Measurements from ENCODE around the gene SLC18A3.

Gene SLC18A3

DNA sequence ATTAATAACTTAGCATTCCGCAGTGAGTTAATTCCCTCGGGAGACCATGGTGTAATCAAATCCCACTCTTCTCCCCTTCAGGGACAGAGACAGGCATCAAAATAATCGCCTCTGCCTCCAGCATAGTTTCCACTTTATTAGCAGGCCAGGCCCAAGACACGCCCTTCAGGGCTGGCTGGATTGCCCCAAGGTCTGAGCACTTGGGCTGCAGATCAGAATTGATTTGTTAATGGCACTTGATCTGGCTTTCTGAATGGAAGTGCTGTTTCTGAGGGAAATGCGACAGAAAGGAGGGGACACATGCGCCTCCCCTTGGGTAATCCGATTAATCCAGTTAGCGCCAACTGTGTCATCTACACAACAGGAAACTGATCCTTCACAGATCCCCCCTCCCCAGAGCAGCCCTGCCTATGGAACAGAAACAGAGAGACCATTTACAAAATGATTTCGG is 19.3 kb downstream of the SLC18A3 start:
- no peak for DNase-seq

DNA sequence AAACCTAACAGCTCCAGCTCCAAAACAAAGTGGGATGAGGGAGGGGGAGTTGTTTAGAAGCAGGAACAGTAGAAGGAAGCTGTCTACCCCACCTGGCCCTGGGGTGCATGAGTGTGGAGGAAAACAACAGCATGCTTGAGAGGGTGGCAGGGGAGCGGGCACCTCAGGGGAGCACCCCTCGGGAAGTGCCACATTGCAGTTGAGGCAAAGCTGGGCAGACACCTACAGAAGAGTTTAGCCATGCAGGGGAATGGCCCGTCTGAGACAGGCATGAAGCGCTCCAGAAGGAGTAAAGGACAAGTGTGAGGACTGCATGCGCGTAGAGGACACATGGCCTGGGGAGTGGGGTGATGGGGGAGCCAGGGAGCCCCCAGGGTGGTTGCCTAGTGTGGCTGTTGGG is 21.9 kb downstream of the SLC18A3 start:
- DNase-seq, result no peak

DNA sequence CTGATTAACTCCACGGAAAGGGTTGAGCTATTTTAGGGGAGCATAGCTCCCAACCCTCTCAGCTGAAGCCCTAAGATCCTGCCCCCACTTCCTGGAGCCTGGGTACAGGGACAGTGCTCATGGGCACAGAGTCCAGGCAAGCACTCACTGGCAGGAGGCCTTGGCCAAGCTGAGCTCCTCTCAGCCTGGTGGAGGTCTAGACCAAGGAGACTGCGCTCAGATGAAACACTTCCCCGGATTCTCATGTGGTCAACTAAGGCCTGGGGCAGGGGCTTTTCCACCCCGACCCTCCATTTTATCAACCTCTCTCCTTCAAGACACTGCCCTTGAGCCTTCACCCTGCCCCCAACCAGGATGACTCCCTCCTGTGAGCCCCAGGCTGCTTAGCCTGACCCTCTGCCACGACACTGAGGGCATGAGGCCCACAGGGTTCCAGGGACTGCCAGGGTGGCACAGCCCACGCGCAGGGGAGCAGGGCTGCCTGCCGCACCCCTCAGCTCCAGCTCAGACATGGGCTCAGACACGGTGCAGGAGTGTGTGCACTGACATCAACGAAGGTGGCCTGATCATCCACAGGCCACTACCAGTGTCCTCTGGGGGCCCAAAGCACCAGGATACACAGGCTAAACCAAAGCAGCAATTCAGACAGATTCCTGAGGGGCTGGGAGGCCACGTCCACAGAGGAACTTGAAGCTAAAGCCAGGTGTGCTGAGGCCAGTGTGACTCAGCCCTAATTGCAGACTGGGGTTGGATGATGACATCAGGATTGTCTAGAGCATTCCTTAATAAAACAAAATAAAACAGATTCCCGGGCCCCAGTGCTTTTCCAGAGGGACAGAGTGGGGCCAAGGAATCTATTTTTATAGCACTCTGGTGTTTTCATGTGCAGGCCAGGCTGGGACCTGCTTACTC is 22.6 kb downstream of the SLC18A3 start:
- no peak for DNase-seq

DNA sequence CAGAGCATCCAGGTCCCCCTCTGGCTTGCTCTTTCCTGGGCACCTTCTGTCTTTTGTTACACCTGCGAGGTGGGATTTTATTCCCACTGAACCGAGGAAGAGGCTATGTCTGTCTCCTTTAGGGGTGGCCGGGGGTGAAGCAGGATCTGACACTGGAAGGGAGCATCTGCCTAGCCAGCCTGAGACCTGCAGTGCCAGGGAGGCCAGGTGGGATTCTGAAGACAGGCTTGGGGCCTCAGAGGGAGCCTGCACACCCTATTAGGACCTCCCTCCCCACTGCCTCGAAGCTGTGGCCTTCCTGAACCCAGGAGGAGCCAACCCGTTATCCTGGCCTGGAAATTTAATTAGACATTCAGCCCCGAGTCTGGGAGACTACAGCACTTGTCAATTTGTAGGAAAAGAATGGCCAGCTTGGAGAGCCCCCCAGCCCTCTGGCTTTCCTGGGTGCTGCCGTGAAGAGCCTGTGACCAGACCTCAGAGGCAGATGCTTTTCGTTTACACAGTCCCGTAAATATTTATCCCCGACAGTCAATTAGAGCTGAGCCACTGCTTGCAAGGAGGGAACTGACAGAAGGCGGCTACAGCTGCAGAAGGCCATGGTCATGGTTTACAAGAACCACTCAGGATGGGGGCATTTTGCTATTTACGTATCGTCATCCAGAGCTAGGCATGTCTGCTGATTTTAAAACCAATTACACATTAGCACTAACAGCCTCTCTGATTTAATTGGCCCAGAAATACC is 23.4 kb downstream of the SLC18A3 start:
- DNase-seq, result no peak

DNA sequence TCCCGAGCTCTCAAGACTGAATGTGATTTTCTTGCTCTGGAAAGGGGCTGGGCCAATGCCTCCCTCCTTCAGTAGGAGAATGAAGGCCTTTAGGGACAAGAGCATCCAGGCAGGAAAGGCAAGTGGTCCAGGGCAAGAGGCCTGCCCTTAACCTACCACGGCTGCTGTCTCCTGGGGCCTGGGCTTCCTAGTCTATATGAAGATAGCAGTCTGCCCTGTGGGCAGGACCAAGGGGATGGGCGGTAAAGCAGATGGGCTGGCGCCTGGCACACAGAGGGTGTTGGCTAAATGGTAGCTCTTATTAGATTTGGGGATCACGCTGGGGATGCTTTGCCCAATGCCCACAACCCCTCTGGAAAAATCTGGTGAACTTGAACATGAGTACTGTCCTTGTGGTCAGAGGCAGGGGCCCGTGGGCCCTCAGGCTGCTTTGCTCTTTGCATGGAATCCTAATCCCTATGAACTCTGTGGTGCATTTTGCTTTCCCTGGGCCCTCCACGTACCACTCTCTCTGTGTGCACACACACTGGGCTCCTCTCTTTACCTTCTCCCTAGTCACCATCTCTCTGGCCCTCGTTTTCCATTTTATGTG is 24.1 kb downstream of the SLC18A3 start:
- no peak for DNase-seq

DNA sequence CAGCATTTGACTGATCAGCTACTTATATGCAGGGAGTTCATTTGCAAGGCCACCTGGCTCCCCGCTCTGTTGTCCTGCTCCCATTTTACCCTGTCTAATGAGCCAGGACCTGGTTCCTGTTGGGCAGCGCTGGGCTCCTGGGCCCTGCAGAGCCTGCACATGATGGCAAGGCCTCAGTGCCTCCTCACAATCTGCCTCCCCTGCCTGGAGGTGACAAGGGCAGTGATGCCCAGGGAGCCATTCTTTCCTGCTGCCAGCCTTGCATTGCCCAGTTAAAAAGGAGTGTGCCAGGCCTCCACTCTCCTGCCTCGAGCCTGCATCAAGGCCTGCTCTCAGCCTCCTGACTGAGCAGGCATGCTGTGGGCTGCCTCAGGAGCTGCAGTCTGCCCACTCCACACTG is 32.2 kb downstream of the SLC18A3 start:
- DNase-seq, result no peak

DNA sequence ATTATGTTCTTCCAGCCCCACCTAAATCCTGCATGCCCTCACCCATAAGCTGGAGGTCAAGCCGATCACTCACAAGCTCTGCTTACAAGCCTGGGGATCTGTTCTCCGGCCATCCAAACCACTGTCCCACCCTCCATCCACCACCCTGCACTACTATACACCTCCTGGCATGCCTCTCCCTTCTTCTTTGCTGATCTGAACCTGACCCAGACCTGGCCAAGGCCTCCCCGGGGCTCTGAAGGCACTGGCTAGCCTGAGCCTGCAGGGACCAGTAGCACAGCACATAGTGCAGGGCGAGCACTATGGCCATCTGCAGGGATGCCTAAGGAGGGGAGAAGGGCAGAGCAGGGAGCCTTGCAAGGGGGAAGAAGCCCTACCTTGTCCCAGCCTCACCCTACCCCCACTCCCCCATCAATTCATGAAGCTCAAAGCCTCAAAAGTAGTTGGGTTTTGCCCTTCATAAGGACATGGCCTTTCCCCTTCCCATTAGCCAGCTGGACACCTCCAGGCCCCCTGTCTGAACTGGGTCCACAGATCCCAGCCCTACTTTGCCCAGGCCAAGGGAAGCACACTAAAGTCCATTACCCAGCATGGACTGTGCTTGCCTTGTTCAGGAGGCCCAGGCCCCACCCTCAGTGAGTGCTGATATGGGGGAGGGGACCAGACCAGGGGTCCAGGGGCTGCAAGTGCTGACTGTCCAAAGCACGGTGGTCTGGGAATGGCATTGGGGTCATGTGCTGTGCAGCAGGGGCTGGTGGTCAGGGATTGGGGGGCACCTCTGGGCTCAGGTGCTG is 33.3 kb downstream of the SLC18A3 start:
- DNase-seq, result no peak

DNA sequence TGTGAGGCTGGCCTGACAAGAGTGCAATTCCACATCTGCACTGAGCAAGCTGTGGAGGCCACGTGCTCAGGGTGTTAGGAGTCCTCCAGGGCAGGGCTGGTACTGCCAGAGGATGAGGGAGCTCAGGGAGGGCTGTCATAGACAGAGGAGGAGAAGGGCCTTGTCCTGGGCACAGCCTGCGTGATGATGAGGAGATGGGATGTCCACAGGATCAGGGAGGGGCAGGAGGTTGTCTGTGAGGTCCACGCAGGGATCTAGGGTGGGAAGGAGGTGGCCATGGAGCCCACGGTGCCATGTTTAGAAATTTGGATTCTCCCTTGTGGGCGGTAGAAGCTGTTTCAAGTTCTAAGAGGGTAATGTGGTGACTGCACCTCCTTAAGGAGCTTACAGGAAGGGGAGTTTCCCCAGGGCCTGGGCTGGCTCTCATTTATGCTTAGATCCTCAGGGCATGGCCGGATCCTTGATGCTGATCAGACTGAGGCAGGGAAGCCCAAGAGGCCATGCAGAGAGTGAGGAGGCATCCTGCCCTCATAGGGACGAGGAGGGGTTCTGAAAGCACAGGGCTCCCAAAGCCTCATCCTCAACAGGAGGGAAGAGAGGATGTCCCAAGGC is 34.0 kb downstream of the SLC18A3 start:
- no peak for DNase-seq

DNA sequence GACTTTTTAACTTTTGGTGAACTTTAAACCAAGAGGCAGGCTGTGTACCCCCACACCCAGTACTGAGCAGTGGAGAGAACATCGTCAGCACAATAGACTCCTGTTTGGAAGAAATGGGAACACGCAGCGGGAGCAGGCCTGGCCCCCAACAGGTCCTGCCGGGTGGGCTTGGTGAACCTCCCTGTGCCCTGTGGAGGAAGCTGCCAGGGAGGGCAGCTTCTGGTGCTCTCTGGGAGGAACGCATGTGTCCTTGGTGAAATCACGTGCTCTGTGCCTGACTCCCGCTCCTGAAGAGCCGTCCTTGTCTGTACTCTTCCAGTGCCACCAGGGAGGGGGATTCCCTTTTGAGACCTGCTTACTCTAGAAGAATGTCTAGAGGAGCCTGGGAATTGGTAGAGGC is 35.3 kb downstream of the SLC18A3 start:
- no peak for DNase-seq

DNA sequence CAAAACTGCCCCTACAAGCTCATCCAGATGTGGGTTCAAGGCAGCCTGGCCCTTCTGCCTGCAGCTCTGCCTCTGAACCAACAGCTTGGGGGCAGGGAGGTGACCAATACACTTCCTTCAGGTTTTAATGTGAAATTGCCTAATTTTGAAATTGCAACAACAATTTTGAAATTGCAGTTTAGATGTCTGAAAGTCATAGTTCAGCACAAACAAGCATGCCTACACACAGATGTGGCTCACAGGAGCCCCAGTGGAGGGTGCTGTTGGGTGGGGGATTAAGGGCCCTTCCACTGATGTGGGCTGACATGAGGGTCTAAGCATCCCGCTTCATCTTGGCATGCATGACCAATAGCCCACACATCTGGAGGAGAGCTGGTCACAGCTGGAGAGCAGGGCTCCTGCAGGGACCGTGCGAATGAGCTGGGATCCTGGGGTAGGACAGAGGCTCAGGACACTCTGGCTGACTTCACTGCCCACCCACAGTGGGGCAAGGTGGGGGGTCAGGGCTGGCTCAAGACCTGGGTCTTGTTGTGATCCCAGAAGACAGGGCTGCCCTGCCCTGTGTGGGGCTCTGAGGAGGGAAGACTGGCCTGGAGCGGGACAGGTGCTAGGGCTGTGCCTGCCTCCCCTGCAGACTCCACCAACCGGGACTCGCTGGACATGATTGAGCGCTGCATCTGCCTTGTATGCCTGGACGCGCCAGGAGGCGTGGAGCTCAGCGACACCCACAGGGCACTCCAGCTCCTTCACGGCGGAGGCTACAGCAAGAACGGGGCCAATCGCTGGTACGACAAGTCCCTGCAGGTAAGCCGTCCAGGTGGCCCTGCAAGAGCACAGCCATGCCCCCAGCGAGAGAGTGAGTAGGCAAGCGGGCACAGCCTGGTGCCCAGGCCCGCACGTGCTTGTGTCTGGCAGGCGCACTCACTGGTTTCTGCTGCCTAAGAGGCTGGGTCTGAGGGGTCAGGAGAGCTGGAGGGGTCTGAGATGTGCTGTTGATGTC is 36.1 kb downstream of the SLC18A3 start:
- DNase-seq, result no peak

DNA sequence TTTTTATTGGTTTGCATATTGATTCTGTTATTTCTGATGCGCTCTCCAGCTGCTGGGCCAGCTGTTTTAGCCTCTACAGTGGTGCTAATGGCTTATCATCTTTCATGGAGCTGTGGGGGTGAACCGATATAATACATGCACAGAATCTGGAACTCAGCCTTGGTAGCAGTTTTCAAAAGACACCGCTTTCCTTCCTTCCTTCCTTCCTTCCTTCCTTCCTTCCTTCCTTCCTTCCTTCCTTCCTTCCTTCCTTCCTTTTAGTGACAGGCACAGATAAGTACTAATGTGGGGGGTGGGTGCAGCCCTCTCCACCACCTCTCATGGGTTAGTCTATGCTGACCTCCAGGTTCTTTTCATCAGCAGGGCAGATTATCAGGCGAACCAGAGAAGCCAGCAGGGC is 37.4 kb downstream of the SLC18A3 start:
- no peak for DNase-seq

DNA sequence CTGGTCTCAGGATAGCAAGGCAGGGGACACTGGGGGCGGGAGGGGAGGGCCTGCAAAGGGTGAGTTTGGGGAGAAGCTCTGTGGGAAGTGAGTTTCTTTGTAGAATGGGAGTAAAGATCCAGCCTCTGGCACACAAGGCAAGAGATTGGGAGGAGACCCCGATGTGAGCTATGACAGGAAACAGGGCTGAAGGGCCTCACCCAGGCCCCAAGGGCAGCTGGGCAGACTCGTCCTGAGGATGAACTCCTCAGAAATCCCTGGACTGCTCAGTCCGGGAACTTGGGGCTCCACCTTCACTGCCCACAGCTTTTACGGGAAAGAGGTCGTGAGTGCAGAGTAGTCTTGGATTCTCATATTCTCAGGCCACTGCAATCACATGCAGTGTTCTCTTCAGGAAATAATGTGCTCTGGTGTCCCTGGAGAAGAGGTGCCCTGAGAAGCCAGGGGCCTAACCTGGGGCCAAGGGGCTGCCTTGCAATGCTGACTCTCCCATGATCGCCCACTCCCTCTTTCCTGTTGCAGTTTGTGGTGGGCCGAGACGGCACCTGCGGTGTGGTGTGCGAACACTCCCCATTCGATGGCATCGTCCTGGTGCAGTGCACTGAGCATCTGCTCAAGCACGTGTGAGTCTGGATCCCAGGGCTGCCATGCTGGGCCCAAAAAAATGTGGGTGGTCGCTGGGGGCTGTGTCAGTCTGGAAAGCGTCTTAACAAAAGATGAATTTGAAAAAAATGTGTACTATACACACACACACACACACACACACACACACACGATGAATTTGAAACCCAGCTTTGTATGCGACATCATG is 38.1 kb downstream of the SLC18A3 start:
- no peak for DNase-seq

DNA sequence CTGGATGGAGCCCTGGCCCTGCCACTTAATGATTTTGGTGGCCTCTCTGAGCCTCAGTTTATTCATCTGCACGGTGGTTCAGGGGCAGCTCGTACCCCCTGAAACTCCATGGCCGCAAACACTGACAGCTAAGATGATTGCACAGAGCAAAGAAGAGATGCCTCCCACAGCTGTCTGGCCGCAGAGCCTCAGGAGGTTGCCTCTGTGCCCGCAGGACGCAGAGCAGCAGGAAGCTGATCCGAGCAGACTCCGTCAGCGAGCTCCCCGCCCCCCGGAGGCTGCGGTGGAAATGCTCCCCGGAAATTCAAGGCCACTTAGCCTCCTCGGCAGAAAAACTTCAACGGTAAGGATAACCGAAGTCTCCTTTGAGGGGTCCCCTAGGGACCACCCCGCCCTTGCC is 39.2 kb downstream of the SLC18A3 start:
- no peak for DNase-seq

DNA sequence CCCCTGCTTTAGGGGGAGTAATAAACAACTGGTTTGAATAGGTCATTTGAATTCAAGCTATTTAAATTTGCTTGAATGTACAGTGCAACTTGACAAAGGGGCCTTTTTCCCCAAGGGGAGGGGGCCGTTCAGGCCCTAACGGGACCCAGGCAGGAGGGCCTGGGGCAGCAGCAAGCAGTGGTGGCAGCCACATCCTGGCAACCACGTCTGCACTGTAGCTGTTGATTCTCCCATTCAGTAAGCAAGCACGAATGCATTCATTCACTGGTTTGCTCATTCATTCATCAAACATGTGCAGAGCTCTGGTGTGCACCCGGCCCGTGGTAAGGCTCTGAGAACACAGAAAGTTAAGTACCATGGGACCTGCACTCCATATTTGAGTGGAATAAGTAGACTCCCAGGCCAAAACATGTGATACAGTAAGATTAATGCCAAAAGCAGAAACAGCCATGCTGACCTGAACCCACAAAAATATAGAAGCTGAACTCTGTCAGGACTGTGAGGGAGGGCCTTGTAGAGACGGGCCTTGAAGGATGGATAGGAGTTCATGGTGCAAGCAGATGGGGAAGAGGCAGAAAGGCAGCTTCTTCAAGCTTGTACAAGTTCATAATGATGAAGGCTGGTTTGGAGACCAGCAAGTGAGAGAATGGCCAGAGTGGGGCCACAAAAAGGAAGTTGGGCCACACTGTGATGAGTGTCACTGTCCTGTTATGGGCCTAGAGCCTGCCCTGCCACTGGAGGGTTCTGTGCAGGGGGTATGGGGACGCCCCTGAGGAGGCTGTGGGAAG is 40.0 kb downstream of the SLC18A3 start:
- DNase-seq, result no peak

DNA sequence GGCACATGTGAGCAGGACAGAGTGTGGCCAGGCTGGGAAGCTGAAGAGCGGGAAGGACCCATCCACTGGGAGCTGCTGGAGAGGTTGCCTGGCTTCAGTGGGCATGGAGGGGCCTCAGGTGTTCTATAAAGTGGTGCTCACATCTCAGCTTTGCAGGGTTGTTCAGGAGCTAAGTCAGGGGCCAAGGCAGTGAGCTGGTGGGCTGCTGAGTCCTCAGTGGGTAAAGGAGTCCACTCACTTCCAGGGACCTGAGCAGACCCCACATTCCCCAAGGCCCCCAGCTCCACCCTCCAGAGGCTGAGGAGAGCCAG is 40.6 kb downstream of the SLC18A3 start:
- no peak for DNase-seq

DNA sequence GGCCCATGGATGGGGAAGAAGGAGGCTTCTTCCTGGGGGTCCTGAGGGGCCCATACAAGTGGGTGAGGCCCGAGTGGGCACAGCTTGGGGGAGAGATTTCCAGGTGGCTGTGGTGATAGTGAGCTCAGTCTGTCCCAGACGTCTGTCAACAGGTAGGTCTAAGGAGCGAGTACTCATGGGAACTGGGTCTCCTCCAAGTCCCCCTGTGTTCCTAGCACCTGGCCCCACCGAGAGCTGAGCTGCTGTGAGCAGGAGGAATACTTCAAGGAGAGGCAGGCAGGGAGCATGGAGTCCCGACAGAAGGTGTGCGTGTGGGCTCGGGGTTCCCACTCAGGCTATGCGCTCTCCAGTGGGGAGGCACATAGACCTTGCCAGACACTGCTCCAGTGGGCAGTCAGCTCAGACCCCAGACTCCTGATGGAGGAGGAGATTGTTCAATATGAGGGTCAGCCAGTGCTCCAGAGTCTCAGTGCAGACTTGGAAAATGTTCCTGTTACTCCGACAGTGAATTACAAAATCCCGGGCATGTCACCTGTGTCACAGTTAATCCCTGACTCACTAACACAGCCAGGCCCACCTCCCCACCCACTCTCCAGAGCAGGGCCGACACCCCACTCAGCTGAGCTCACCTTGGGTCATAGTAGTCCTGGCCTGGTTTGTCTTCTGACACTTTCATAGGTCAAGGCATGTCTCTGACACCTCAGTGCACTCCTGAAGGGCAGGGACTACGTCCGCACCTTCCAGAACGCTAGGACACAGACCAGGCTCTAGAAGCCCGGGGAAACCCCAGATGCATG is 41.1 kb downstream of the SLC18A3 start:
- DNase-seq, result no peak

DNA sequence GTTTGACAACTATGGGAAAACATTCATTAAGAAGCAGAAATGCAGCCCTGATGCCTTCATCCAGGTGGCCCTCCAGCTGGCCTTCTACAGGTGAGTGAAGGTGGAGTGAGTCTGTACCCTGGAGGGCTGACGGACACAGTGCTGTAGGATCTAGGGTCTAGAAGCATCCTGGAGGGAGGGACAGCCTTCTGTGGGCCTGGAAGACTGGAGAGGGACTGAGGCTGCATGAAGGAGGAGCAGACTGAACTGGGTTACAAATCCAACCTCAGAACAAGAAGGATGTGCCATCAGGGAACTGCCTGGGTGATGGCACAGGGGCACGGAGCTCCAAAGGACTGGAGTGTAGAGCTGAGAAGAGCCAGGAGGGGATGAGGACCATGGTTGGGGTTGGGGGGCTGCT is 41.8 kb downstream of the SLC18A3 start:
- DNase-seq, result no peak

DNA sequence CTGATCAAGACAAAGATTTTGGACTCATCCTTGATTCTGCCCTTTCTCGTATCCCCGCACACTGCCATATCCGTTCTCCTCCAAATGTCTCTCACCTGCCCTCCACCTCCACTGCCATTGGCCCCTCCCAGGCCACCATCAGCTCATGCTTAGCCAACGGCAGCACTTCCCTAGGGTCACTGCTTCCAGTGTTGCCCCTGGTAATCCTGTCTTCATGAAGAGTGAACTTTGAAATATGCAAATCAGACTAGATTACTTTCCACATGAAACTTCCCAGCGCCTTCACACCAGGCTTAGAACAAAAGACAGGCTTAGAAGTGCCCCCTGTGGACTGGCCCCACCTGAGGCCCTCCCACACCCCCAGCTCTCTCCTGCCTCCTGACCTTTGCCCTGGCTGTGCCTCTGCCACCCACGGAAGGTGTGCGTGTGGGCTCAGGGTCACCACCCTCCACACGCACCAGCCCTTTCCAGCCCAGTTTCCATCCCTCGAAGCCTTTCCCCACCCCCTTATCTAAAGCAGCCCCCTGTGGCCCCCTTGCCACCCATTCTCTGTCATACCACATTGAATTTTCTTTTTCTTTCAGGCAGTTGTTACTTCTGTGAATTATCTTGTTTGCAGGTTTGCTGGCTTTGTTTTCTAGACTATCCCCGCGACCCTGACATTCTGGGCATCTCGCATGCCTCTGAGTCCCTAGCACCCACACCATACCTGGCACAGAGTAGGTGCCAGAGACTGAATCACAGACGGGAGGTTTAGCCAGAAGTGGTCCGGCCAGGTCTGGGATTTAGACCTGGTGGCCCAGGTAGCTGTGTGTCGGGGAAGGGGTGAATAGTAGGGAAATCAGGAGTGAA is 42.5 kb downstream of the SLC18A3 start:
- no peak for DNase-seq
